HepG2 (cell line): ENCODE data around the gene ZNF514. TPM values are rescaled to one million over a fixed set of nuclear protein-coding genes. Genes with fewer than 3 reads are reported as not detected.

Source experiments
- CHCHD3 ChIP-seq: sonication (generic); formaldehyde crosslinking; IDR thresholded peaks from 2 replicates; pipeline ENCODE4 v1.8.0; 2022; ENCODE audit warnings: mild to moderate bottlenecking, missing genetic modification reagents, moderate library complexity
- KAT8 ChIP-seq: IDR thresholded peaks from 2 replicates; pipeline ENCODE4 v1.6.1; 2016; ENCODE audit warnings: missing genetic modification reagents, missing compliant biosample characterization
- MAFK ChIP-seq, 2 experiments: IDR thresholded peaks in 1 of 2; conservative IDR thresholded peaks in 1 of 2; 2 replicates each; pipeline ENCODE4 v1.6.1; 2011; ENCODE audit warnings: improper control_type of control experiment in 2 of 2, low read length in 2 of 2
- RBM39 ChIP-seq: fragments of 200-400 bp; formaldehyde crosslinking; IDR thresholded peaks from one replicate; pipeline ENCODE4 v1.6.1; 2018; ENCODE audit warnings: antibody characterized with exemption, mild to moderate bottlenecking, low read depth, low read length; ENCODE audit not compliant: poor library complexity, severe bottlenecking
- SAFB2 ChIP-seq: sonication (generic); formaldehyde crosslinking; IDR thresholded peaks from 2 replicates; pipeline ENCODE4 v1.5.1; 2020; ENCODE audit warnings: missing genetic modification reagents, low read depth, mild to moderate bottlenecking, borderline replicate concordance
- SKIL ChIP-seq: sonication (generic); formaldehyde crosslinking; IDR thresholded peaks from 2 replicates; pipeline ENCODE4 v1.8.0; 2022; ENCODE audit warnings: missing genetic modification reagents, mild to moderate bottlenecking, moderate library complexity, borderline replicate concordance
- ZNF362 ChIP-seq: sonication (generic); formaldehyde crosslinking; IDR thresholded peaks from 2 replicates; pipeline ENCODE4 v1.4.0; 2020; ENCODE audit warnings: missing genetic modification reagents, mild to moderate bottlenecking, borderline replicate concordance
- ZNF724P ChIP-seq: sonication (generic); formaldehyde crosslinking; IDR thresholded peaks from 2 replicates; pipeline ENCODE4 v1.8.0; 2022; ENCODE audit warnings: missing genetic modification reagents, borderline replicate concordance
- polyA plus RNA-seq, 8 experiments: library from polyadenylated mRNA; depleted of rRNA in 3 of 8; stranded (reverse) in 7 of 8; unstranded in 1 of 8; fragments of >200 nt; fragmentation: Illumina TruSeq in 4 of 8; extraction: Trizol in 4 of 8; gene quantifications; 2 replicates each; pipeline versions ENCODE4 v1.2.1 to v1.2.3, GENCODE V29; 2011 to 2016; ENCODE audit warnings: low read depth in 4 of 8, missing spikeins in 1 of 8, mixed read lengths in 1 of 8; ENCODE audit not compliant: insufficient read depth in 1 of 8
- total RNA-seq, 5 experiments: library from RNA; depleted of rRNA; stranded (reverse); fragments of >200 nt; fragmentation: Illumina TruSeq; extraction: Trizol; gene quantifications; 2 replicates each; pipeline ENCODE4 v1.2.3, GENCODE V29; 2016; ENCODE audit warnings: low read depth in 1 of 5
- TF ChIP-seq, protein P1 (sequence below): fragments of 450-650 bp; IDR thresholded peaks from 2 replicates; pipeline ENCODE4 v1.6.1; 2017; ENCODE audit warnings: mild to moderate bottlenecking
- TF ChIP-seq, protein P2 (sequence below): sonication (generic); formaldehyde crosslinking; IDR thresholded peaks from 2 replicates; pipeline ENCODE4 v1.4.0; 2020; ENCODE audit warnings: missing genetic modification reagents, borderline replicate concordance
- TF ChIP-seq, protein P3 (sequence below): sonication (generic); formaldehyde crosslinking; IDR thresholded peaks from 2 replicates; pipeline ENCODE4 v1.5.0; 2020; ENCODE audit warnings: mild to moderate bottlenecking, low read depth, missing genetic modification reagents, borderline replicate concordance
- TF ChIP-seq, protein P4 (sequence below): sonication (generic); formaldehyde crosslinking; IDR thresholded peaks from 2 replicates; pipeline ENCODE4 v1.8.0; 2023; ENCODE audit warnings: mild to moderate bottlenecking, missing genetic modification reagents

Gene ZNF514
- total and polyA plus RNA-seq, 2 of the 13 experiments (the other 11 are each of a cell fraction or from before 2014, with no cell fraction given), result 15.2 to 18.7 TPM

- peak; percentile 46; the same call in 1 of the 2 replicates for TF ChIP-seq SKIL (CRISPR knock-in tag)
- TF ChIP-seq, protein P1, sequence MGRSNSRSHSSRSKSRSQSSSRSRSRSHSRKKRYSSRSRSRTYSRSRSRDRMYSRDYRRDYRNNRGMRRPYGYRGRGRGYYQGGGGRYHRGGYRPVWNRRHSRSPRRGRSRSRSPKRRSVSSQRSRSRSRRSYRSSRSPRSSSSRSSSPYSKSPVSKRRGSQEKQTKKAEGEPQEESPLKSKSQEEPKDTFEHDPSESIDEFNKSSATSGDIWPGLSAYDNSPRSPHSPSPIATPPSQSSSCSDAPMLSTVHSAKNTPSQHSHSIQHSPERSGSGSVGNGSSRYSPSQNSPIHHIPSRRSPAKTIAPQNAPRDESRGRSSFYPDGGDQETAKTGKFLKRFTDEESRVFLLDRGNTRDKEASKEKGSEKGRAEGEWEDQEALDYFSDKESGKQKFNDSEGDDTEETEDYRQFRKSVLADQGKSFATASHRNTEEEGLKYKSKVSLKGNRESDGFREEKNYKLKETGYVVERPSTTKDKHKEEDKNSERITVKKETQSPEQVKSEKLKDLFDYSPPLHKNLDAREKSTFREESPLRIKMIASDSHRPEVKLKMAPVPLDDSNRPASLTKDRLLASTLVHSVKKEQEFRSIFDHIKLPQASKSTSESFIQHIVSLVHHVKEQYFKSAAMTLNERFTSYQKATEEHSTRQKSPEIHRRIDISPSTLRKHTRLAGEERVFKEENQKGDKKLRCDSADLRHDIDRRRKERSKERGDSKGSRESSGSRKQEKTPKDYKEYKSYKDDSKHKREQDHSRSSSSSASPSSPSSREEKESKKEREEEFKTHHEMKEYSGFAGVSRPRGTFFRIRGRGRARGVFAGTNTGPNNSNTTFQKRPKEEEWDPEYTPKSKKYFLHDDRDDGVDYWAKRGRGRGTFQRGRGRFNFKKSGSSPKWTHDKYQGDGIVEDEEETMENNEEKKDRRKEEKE, result no peak
- TF ChIP-seq, protein P2, sequence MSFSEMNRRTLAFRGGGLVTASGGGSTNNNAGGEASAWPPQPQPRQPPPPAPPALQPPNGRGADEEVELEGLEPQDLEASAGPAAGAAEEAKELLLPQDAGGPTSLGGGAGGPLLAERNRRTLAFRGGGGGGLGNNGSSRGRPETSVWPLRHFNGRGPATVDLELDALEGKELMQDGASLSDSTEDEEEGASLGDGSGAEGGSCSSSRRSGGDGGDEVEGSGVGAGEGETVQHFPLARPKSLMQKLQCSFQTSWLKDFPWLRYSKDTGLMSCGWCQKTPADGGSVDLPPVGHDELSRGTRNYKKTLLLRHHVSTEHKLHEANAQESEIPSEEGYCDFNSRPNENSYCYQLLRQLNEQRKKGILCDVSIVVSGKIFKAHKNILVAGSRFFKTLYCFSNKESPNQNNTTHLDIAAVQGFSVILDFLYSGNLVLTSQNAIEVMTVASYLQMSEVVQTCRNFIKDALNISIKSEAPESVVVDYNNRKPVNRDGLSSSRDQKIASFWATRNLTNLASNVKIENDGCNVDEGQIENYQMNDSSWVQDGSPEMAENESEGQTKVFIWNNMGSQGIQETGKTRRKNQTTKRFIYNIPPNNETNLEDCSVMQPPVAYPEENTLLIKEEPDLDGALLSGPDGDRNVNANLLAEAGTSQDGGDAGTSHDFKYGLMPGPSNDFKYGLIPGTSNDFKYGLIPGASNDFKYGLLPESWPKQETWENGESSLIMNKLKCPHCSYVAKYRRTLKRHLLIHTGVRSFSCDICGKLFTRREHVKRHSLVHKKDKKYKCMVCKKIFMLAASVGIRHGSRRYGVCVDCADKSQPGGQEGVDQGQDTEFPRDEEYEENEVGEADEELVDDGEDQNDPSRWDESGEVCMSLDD (CRISPR knock-in tag), result no peak
- TF ChIP-seq KAT8 (CRISPR knock-in tag), result peak; percentile 99
- no peak for TF ChIP-seq CHCHD3 (CRISPR knock-in tag)
- TF ChIP-seq ZNF362 (CRISPR knock-in tag), result peak; percentile 45; the same call in 1 of the 2 replicates
- no peak for TF ChIP-seq MAFK (conservative IDR thresholded peaks at IDR 0.05 in 1 of 2, IDR thresholded peaks at IDR 0.05 in 1 of 2; ENCODE audit: low read length in 2 of 2)
- peak; percentile 90; the same call in 1 of the 2 replicates for TF ChIP-seq ZNF724P (CRISPR knock-in tag)
- peak; percentile 93; the same call in 1 of the 2 replicates for TF ChIP-seq SAFB2 (CRISPR knock-in tag)
- TF ChIP-seq RBM39, result peak; percentile 75
- TF ChIP-seq, protein P3, sequence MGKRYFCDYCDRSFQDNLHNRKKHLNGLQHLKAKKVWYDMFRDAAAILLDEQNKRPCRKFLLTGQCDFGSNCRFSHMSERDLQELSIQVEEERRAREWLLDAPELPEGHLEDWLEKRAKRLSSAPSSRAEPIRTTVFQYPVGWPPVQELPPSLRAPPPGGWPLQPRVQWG, result no peak
- TF ChIP-seq, protein P4, sequence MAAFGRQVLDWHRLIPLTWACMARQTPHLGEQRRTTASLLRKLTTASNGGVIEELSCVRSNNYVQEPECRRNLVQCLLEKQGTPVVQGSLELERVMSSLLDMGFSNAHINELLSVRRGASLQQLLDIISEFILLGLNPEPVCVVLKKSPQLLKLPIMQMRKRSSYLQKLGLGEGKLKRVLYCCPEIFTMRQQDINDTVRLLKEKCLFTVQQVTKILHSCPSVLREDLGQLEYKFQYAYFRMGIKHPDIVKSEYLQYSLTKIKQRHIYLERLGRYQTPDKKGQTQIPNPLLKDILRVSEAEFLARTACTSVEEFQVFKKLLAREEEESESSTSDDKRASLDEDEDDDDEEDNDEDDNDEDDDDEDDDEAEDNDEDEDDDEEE (CRISPR knock-in tag), result peak; percentile 95
These were observed 5.9 kb upstream of the ZNF514 start, which contains the start of gene ZNF2 (continued) for GRCh38 chr2:95165371-95166064.
